WTC11 (cell line): ENCODE measurements around the gene TRIM60. TPM values are rescaled to one million over a fixed set of nuclear protein-coding genes. Genes with fewer than 3 reads are reported as not detected.
"Not testable (repeated sequence)": the region's sequence is repeated elsewhere in the genome, so short reads cannot be mapped to it uniquely, and the experiment has no call there.

ENCODE experiments used
- ATAC-seq: fragments of 200-7000 bp; cut with Tn5 transposase; 2 replicates; pipeline ENCODE4 v1.10.0; 2021; ENCODE audit warnings: mild to moderate bottlenecking, moderate library complexity
- Bru-seq: library from RNA; stranded (reverse); fragments of 400-500 nt; gene quantifications from one replicate; lab custom pipeline; 2021; lab: Mats Ljungman, UMichigan
- CTCF ChIA-PET: fragments of 300-600 bp; sonication (Branson Sonifier 250); formaldehyde crosslinking; loops from one replicate; lab custom pipeline; 2021; ENCODE audit warnings: antibody characterized with exemption; lab: Charles Lee
- POLR2A ChIA-PET: fragments of 350-600 bp; sonication (Branson Sonifier 250); formaldehyde crosslinking; loops from one replicate; lab custom pipeline; 2021; ENCODE audit warnings: antibody characterized with exemption; lab: Charles Lee
- DNase-seq: peaks from one replicate; pipeline ENCODE4 v3.0.0; 2021; ENCODE audit warnings: low spot score
- H3K27ac Mint-ChIP-seq: 2 replicates; pipeline ENCODE4 v1.8.0; 2021; ENCODE audit warnings: mixed read lengths
- H3K27me3 Mint-ChIP-seq: 2 replicates; pipeline ENCODE4 v1.8.0; 2021; ENCODE audit warnings: low read depth, mild to moderate bottlenecking, moderate library complexity, mixed read lengths
- H3K36me3 Mint-ChIP-seq: 2 replicates; pipeline ENCODE4 v1.8.0; 2021; ENCODE audit warnings: mixed read lengths
- H3K4me1 Mint-ChIP-seq: 2 replicates; pipeline ENCODE4 v1.8.0; 2022; ENCODE audit warnings: mixed read lengths
- H3K4me3 Mint-ChIP-seq: 2 replicates; pipeline ENCODE4 v1.8.0; 2021; ENCODE audit warnings: mild to moderate bottlenecking, moderate library complexity, mixed read lengths
- H3K9me3 Mint-ChIP-seq: 2 replicates; pipeline ENCODE4 v1.8.0; 2021; ENCODE audit warnings: mixed read lengths
- ATF2 ChIP-seq: sonication (generic); formaldehyde crosslinking; IDR thresholded peaks from 2 replicates; pipeline ENCODE4 v1.8.1; 2022; ENCODE audit warnings: low read depth, missing genetic modification reagents, borderline replicate concordance
- ESRRA ChIP-seq: sonication (generic); formaldehyde crosslinking; IDR thresholded peaks from 2 replicates; pipeline ENCODE4 v1.8.1; 2022; ENCODE audit warnings: mild to moderate bottlenecking, missing genetic modification reagents, borderline replicate concordance
- FOXK1 ChIP-seq: sonication (generic); formaldehyde crosslinking; IDR thresholded peaks from 2 replicates; pipeline ENCODE4 v1.8.0; 2022; ENCODE audit warnings: mild to moderate bottlenecking, moderate library complexity, missing genetic modification reagents
- MXD4 ChIP-seq: fragments of 250-450 bp; sonication (Bioruptor Pico); IDR thresholded peaks from 2 replicates; pipeline ENCODE4 v1.8.0; 2021; ENCODE audit warnings: mild to moderate bottlenecking, moderate library complexity, borderline replicate concordance
- NFYB ChIP-seq: sonication (generic); formaldehyde crosslinking; conservative IDR thresholded peaks from 2 replicates; pipeline ENCODE4 v1.8.0; 2022; ENCODE audit warnings: low read depth, missing genetic modification reagents
- TEAD4 ChIP-seq: sonication (generic); formaldehyde crosslinking; IDR thresholded peaks from 2 replicates; pipeline ENCODE4 v1.8.0; 2022; ENCODE audit warnings: mild to moderate bottlenecking, missing genetic modification reagents
- USF1 ChIP-seq: sonication (generic); formaldehyde crosslinking; IDR thresholded peaks from 2 replicates; pipeline ENCODE4 v1.8.0; 2022; ENCODE audit warnings: mild to moderate bottlenecking, missing genetic modification reagents
- USF2 ChIP-seq: sonication (generic); formaldehyde crosslinking; IDR thresholded peaks from 2 replicates; pipeline ENCODE4 v1.8.1; 2023; ENCODE audit warnings: mild to moderate bottlenecking, missing genetic modification reagents, moderate library complexity
- ZBTB21 ChIP-seq: sonication (generic); formaldehyde crosslinking; IDR thresholded peaks from 2 replicates; pipeline ENCODE4 v1.8.1; 2023; ENCODE audit warnings: mild to moderate bottlenecking, missing genetic modification reagents, borderline replicate concordance
- ZNF232 ChIP-seq: sonication (generic); formaldehyde crosslinking; IDR thresholded peaks from 2 replicates; pipeline ENCODE4 v1.8.0; 2022; ENCODE audit warnings: mild to moderate bottlenecking, missing genetic modification reagents
- long read RNA-seq, 3 experiments: library from RNA in 1 of 3; library from capped mRNA in 1 of 3; library from polyadenylated mRNA in 1 of 3; unstranded in 2 of 3; stranded (forward) in 1 of 3; transcript quantifications; one replicate each; pipeline ENCODE4 v2.0.0, GENCODE V29; 2021
- total RNA-seq: library from RNA; stranded (reverse); gene quantifications from 3 replicates; pipeline ENCODE4 v1.2.3, GENCODE V29; 2021
- TF ChIP-seq, protein P1 (sequence below): fragments of 250-450 bp; sonication (Bioruptor Pico); conservative IDR thresholded peaks from 2 replicates; pipeline ENCODE4 v1.9.0; 2021; ENCODE audit warnings: mild to moderate bottlenecking
- TF ChIP-seq, protein P2 (sequence below): fragments of 250-450 bp; sonication (Bioruptor Pico); IDR thresholded peaks from 2 replicates; pipeline ENCODE4 v1.9.0; 2021; ENCODE audit warnings: mild to moderate bottlenecking, borderline replicate concordance

The TRIM60 gene
- total RNA-seq (not detected in 3 replicates), Bru-seq, nascent RNA (percentile 1 among the genes with signal in this experiment)
- long read RNA-seq, experiment 1: 0 reads
- long read RNA-seq, experiment 2: 0 reads
- long read RNA-seq, experiment 3: 0 reads

DNA sequence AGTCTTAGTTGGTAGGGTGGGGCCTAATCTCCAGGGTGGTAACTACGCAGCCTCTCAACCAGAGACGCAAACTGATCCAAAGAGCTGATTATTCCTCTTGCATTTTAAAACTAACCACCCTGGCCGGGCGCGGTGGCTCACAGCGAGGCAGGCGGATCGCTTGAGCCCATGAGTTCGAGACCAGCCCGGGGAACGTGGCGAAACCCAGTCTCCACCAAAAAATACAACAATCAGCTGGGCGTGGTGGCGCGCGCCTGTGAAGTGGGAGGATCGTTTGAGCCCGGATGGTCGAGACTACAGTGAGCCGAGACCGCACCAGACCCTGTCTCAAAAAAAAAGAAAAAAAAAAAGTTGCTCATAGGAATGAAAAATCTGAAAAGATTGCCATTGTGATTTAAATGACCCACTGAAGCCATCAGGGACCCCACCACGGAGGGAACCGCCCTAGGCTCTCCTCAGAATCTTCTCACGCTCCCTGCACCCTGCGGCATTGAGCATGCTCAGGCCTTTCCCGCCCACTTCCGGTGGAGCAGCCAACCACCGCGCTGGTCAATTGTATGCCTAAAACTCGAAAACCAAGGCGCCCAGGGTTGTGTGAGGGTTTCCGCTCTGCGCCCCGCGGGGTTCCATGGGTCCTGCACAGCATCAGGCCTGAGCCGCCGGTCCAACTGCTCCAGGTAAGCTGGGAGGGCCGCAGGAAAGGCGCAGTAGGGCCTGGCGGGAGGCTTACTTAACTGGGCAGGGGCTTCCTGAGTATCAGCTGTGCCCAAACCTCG, at the start of gene TRIM60:
TSS of gene TRIM60 (plus strand) at position 564 of the 776 bp plus-strand sequence. CDS start 8,074 bp downstream, outside the sequence.
- no peaks in the 10 kb centered on the region for H3K4me1 Mint-ChIP-seq
- H3K27me3 Mint-ChIP-seq: no peaks in the 10 kb centered on the region
- H3K4me3 Mint-ChIP-seq: no peak within 1 kb of the TSS
- H3K27ac Mint-ChIP-seq: no peak within 1 kb of the TSS
- ChIA-PET CTCF (interaction anchor here (1.1 kb wide), 1 partner anchor 14 kb away, joined by 3 read pairs; no protein-coding TSS in a partner anchor), POLR2A (no interaction called here)
- no peaks in the 10 kb centered on the region for H3K9me3 Mint-ChIP-seq
- TF ChIP-seq ESRRA (CRISPR knock-in tag): no peak
- DNase-seq (no peak), ATAC-seq (no peak)
- H3K36me3 Mint-ChIP-seq: no peaks in the 10 kb centered on the region

DNA sequence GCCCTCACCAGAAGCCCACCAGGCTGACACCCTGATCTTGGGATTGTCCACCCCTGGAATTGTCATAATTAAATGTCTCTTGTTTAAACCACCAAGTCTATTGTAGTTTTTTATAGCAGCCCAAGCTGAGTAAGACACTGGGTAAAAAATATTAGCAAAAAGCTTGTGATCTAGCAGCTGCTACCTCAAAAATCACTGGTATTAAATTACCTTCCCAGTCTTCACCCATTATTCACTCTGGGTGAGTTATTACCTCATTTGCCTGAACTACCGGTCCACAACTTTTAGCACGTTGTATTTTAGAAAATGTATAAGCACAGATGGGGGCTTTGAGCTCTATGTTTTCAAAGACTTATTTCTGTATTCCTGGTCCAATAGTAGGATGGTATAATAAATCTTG, 42.3 kb upstream of the TRIM60 start:
- Mint-ChIP-seq H3K9me3 (no peaks in the 10 kb centered on the region), H3K27ac (no peak overlapping the region), H3K27me3 (no peaks in the 10 kb centered on the region; the same call in 1 of the 2 replicates), H3K4me3 (no peak overlapping the region), H3K4me1 (no peaks in the 10 kb centered on the region), H3K36me3 (no peaks in the 10 kb centered on the region)
- POLR2A ChIA-PET: no interaction called here
- no peak for DNase-seq
- CTCF ChIA-PET: no interaction called here
- TF ChIP-seq USF2 (CRISPR knock-in tag) (no peak), ZNF232 (no peak), USF1 (no peak), TEAD4 (CRISPR knock-in tag) (no peak), NFYB (CRISPR knock-in tag) (no peak), FOXK1 (no peak), MXD4 (CRISPR knock-in tag) (no peak)
- TF ChIP-seq, protein P1, sequence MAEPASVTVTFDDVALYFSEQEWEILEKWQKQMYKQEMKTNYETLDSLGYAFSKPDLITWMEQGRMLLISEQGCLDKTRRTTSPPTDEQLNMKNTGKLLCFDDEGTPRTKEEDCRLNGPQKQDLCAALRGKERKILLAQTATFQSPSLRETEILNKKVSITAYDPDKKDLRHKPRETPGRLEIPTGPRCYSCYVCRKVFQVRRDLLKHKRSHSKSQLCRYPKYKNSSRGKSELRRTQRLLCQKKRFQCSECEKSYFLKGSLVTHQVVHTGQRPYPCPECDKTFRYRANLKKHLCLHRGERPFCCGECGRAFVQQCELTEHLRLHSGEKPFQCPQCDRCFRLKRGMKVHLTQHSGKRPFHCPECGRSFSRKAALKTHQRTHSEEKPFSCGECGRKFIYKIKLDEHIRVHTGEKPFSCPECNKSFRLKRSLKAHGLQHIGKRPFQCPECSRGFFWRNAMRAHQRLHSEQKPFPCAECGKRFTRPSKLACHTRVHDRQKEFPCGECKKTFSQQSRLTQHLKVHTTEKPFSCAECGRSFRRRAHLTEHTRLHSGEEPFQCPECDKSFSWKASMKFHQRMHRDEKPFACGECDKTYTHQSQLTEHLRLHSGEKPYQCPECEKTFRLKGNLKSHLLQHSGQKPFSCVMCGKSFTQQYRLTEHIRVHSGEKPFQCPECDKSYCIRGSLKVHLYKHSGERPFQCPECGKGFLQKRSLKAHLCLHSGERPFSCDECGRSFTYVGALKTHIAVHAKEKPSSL (CRISPR knock-in tag): no peak
- no peak for ATAC-seq

DNA sequence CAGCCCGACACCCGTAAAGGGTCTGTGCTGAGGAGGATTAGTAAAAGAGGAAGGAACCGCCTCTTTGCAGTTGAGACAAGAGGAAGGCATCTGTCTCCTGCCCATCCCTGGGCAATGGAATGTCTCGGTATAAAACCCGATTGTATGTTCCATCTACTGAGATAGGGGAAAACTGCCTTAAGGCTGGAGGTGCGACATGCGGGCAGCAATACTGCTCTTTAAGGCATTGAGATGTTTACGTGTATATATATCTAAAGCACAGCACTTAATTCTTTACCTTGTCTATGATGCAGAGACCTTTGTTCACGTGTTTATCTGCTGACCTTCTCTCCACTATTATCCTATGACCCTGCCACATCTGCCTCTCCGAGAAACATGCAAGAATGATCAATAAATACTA, 41.0 kb upstream of the TRIM60 start:
- CTCF ChIA-PET, DNase-seq, ATAC-seq, H3K4me1 Mint-ChIP-seq, H3K4me3 Mint-ChIP-seq, H3K27me3 Mint-ChIP-seq, H3K36me3 Mint-ChIP-seq, H3K27ac Mint-ChIP-seq, POLR2A ChIA-PET, H3K9me3 Mint-ChIP-seq: not testable (repeated sequence)

- H3K4me3 Mint-ChIP-seq, H3K27me3 Mint-ChIP-seq, POLR2A ChIA-PET, H3K4me1 Mint-ChIP-seq, H3K9me3 Mint-ChIP-seq, CTCF ChIA-PET, ATAC-seq, H3K36me3 Mint-ChIP-seq, H3K27ac Mint-ChIP-seq, DNase-seq: not testable (repeated sequence)
Measured at GRCh38 chr4:164996123-164996522, 35.7 kb upstream of the TRIM60 start.

GRCh38 chr4:164997324-164997723, 34.5 kb upstream of the TRIM60 start:
- H3K4me3 Mint-ChIP-seq: no peak overlapping the region
- POLR2A ChIA-PET: no interaction called here
- ATAC-seq: peak; percentile 44; the same call in 1 of the 2 replicates
- H3K9me3 Mint-ChIP-seq: no peaks in the 10 kb centered on the region
- CTCF ChIA-PET: no interaction called here
- DNase-seq: no peak
- H3K4me1 Mint-ChIP-seq: peaks cover 8% of the 10 kb centered on the region
- no peaks in the 10 kb centered on the region for H3K27me3 Mint-ChIP-seq
- H3K36me3 Mint-ChIP-seq: no peaks in the 10 kb centered on the region
- no peak overlapping the region for H3K27ac Mint-ChIP-seq
- no peak for TF ChIP-seq ATF2 (CRISPR knock-in tag)
- no peak for TF ChIP-seq ZBTB21 (CRISPR knock-in tag)
- TF ChIP-seq, protein P2, sequence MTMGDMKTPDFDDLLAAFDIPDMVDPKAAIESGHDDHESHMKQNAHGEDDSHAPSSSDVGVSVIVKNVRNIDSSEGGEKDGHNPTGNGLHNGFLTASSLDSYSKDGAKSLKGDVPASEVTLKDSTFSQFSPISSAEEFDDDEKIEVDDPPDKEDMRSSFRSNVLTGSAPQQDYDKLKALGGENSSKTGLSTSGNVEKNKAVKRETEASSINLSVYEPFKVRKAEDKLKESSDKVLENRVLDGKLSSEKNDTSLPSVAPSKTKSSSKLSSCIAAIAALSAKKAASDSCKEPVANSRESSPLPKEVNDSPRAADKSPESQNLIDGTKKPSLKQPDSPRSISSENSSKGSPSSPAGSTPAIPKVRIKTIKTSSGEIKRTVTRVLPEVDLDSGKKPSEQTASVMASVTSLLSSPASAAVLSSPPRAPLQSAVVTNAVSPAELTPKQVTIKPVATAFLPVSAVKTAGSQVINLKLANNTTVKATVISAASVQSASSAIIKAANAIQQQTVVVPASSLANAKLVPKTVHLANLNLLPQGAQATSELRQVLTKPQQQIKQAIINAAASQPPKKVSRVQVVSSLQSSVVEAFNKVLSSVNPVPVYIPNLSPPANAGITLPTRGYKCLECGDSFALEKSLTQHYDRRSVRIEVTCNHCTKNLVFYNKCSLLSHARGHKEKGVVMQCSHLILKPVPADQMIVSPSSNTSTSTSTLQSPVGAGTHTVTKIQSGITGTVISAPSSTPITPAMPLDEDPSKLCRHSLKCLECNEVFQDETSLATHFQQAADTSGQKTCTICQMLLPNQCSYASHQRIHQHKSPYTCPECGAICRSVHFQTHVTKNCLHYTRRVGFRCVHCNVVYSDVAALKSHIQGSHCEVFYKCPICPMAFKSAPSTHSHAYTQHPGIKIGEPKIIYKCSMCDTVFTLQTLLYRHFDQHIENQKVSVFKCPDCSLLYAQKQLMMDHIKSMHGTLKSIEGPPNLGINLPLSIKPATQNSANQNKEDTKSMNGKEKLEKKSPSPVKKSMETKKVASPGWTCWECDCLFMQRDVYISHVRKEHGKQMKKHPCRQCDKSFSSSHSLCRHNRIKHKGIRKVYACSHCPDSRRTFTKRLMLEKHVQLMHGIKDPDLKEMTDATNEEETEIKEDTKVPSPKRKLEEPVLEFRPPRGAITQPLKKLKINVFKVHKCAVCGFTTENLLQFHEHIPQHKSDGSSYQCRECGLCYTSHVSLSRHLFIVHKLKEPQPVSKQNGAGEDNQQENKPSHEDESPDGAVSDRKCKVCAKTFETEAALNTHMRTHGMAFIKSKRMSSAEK (CRISPR knock-in tag): no peak
